GM18858 (cell line): ENCODE measurements around the gene TULP4.
A peak's percentile ranks its signal among the peaks of the same experiment; 100 is the strongest.

Source experiments
- ATAC-seq: cut with Tn5 transposase; IDR thresholded peaks from one replicate; pipeline ENCODE4 v1.9.1; 2021; ENCODE audit not compliant: unreplicated experiment

Gene TULP4

GRCh38 chr6:158312165-158312564 lies at the start of gene TULP4:
TULP4 (plus strand) TSS chr6:158312465; CDS start chr6:158314017, 1,552 bp downstream.
- ATAC-seq = no peak

GRCh38 chr6:158262755-158263154 lies 49.5 kb upstream of the TULP4 start:
- ATAC-seq = peak; percentile 78

- no peak for ATAC-seq
Observed at GRCh38 chr6:158264180-158264579, 48.1 kb upstream of the TULP4 start.

- ATAC-seq = no peak
Observed at GRCh38 chr6:158266131-158266530, 46.1 kb upstream of the TULP4 start.

GRCh38 chr6:158268361-158269147 lies 43.7 kb upstream of the TULP4 start:
- no peak for ATAC-seq

- ATAC-seq = no peak
Observed at GRCh38 chr6:158269657-158270056, 42.6 kb upstream of the TULP4 start.

- ATAC-seq = no peak
Observed at GRCh38 chr6:158270389-158271127, 41.7 kb upstream of the TULP4 start.

GRCh38 chr6:158272324-158272723 lies 39.9 kb upstream of the TULP4 start:
- ATAC-seq = no peak

GRCh38 chr6:158278004-158278403 lies 34.3 kb upstream of the TULP4 start:
- ATAC-seq = no peak

- no peak for ATAC-seq
Observed at GRCh38 chr6:158279615-158280014, 32.6 kb upstream of the TULP4 start.

- no peak for ATAC-seq
Observed at GRCh38 chr6:158283304-158283980, 28.8 kb upstream of the TULP4 start.

GRCh38 chr6:158284007-158284875 lies 28.0 kb upstream of the TULP4 start:
- ATAC-seq = no peak

GRCh38 chr6:158284876-158285655 lies 27.2 kb upstream of the TULP4 start:
- ATAC-seq = no peak

- no peak for ATAC-seq
Observed at GRCh38 chr6:158285656-158286021, 26.6 kb upstream of the TULP4 start.

GRCh38 chr6:158286413-158286812 lies 25.9 kb upstream of the TULP4 start:
- no peak for ATAC-seq

- no peak for ATAC-seq
Observed at GRCh38 chr6:158287047-158287446, 25.2 kb upstream of the TULP4 start.

GRCh38 chr6:158290040-158290439 lies 22.2 kb upstream of the TULP4 start:
- peak; percentile 59 for ATAC-seq

GRCh38 chr6:158290659-158291058 lies 21.6 kb upstream of the TULP4 start:
- ATAC-seq = peak; percentile 78

- ATAC-seq = no peak
Observed at GRCh38 chr6:158292016-158292415, 20.2 kb upstream of the TULP4 start.

- ATAC-seq = peak; percentile 38
Observed at GRCh38 chr6:158293122-158293521, 19.1 kb upstream of the TULP4 start.
